ENCODE data around the gene IRF9. TPM values are rescaled to one million over a fixed set of nuclear protein-coding genes. Genes with fewer than 3 reads are reported as not detected.

Gene IRF9
- total and polyA plus RNA-seq, 2 of the 13 experiments (the other 11 are each of a cell fraction or from before 2014, with no cell fraction given) = 14.9 to 49.7 TPM

DNA sequence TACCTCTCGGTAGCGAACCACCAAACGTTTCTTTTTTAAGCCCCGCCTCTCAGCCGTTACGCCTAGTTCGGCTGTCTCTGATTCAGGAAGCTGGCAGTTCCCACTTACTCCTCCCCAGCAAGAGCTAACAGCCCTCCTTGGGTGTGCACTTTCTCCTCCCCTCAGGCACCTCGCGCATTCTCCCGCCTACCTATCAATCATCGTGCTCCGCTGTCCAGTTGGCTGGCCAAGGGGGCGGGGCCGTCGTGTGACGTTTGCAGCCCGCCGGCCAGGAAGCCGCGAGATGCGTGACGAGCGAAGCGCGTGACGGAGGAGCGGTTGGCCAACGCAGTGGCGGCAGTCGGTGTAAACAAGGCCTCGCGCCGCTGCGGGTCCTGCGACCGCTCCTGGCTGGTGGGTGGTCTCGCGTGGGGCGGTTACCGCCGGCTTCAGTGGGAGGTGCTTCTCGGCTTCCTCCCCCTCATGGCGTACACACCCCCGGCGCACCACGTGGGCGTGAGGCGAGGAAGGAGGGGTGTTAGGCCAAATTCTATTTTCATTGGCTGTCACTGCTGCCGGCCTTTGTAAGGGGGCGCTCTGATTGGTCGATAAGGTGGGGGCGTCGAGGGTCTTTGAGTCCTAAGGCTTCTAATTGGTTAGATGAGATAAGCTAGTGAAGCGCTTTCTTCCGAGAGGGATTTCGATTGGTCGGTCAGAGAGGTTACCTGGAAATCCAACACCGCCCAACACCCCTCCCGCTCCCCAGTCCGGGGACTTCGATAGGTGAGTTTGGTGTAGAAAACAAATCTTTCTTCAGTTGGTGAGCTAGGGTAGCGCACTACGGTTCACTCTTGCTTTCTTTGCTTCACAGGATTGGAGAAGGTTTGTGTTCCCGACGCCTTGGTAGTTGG, 46.3 kb upstream of the IRF9 start, which contains the start of the genes DCAF11 and NRL (continued):
- no peak for TF ChIP-seq ZNF101 (CRISPR knock-in tag; IDR thresholded peaks at IDR 0.05; ENCODE audit: borderline replicate concordance, low read depth)
- TF ChIP-seq KLF11 (CRISPR knock-in tag; IDR thresholded peaks at IDR 0.05) = peak; percentile 59; the same call in 1 of the 2 replicates
- TF ChIP-seq, protein P1, sequence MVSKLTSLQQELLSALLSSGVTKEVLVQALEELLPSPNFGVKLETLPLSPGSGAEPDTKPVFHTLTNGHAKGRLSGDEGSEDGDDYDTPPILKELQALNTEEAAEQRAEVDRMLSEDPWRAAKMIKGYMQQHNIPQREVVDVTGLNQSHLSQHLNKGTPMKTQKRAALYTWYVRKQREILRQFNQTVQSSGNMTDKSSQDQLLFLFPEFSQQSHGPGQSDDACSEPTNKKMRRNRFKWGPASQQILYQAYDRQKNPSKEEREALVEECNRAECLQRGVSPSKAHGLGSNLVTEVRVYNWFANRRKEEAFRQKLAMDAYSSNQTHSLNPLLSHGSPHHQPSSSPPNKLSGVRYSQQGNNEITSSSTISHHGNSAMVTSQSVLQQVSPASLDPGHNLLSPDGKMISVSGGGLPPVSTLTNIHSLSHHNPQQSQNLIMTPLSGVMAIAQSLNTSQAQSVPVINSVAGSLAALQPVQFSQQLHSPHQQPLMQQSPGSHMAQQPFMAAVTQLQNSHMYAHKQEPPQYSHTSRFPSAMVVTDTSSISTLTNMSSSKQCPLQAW (CRISPR knock-in tag; IDR thresholded peaks at IDR 0.05) = no peak; the same call in 1 of the 2 replicates
- TF ChIP-seq CENPT (CRISPR knock-in tag; IDR thresholded peaks at IDR 0.05; ENCODE audit: low read depth) = peak; percentile 91; the same call in 1 of the 2 replicates
- peak; percentile 89; the same call in 1 of the 2 replicates for TF ChIP-seq ZNF747 (CRISPR knock-in tag; IDR thresholded peaks at IDR 0.05; ENCODE audit: borderline replicate concordance)
- peak; percentile 95; the same call in 1 of the 2 replicates for TF ChIP-seq RFXANK (CRISPR knock-in tag; IDR thresholded peaks at IDR 0.05)
- TF ChIP-seq, protein P2, sequence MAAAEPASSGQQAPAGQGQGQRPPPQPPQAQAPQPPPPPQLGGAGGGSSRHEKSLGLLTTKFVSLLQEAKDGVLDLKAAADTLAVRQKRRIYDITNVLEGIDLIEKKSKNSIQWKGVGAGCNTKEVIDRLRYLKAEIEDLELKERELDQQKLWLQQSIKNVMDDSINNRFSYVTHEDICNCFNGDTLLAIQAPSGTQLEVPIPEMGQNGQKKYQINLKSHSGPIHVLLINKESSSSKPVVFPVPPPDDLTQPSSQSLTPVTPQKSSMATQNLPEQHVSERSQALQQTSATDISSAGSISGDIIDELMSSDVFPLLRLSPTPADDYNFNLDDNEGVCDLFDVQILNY (CRISPR knock-in tag; conservative IDR thresholded peaks at IDR 0.05) = peak; percentile 90
- TF ChIP-seq, protein P3, sequence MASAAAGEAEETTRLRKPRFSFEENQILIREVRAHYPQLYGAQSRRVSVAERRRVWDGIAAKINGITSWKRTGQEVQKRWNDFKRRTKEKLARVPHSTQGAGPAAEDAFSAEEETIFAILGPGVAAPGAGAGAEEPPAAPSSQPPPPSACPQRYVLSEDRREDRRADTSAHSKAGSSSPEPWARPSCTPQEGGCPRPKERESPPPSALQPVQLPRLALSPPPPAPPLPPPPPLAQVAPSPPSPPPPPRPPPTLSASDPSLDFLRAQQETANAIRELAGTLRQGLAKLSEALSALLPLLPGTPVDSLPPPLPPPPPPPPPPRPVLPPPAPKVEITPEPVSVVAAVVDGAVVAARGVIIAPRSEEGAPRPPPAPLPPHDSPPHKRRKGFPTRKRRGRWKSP (CRISPR knock-in tag; IDR thresholded peaks at IDR 0.05) = no peak
- TF ChIP-seq ZNF337 (CRISPR knock-in tag; IDR thresholded peaks at IDR 0.05; ENCODE audit: borderline replicate concordance, low read depth) = peak; percentile 96; the same call in 1 of the 2 replicates
- TF ChIP-seq, protein P4, sequence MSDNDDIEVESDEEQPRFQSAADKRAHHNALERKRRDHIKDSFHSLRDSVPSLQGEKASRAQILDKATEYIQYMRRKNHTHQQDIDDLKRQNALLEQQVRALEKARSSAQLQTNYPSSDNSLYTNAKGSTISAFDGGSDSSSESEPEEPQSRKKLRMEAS (IDR thresholded peaks at IDR 0.05) = no peak
- TF ChIP-seq TGIF2 (CRISPR knock-in tag; IDR thresholded peaks at IDR 0.05) = peak; percentile 85
- TF ChIP-seq FOXA3 (CRISPR knock-in tag; IDR thresholded peaks at IDR 0.05) = peak; percentile 94
- TF ChIP-seq, protein P5, sequence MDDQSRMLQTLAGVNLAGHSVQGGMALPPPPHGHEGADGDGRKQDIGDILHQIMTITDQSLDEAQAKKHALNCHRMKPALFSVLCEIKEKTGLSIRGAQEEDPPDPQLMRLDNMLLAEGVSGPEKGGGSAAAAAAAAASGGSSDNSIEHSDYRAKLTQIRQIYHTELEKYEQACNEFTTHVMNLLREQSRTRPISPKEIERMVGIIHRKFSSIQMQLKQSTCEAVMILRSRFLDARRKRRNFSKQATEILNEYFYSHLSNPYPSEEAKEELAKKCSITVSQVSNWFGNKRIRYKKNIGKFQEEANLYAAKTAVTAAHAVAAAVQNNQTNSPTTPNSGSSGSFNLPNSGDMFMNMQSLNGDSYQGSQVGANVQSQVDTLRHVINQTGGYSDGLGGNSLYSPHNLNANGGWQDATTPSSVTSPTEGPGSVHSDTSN (CRISPR knock-in tag; IDR thresholded peaks at IDR 0.05; ENCODE audit: borderline replicate concordance) = peak; percentile 86; the same call in 1 of the 2 replicates
- peak; percentile 91; the same call in 1 of the 2 replicates for TF ChIP-seq ZNF678 (CRISPR knock-in tag; IDR thresholded peaks at IDR 0.05)
- no peak for TF ChIP-seq NCOA5 (CRISPR knock-in tag; IDR thresholded peaks at IDR 0.05)
- TF ChIP-seq ARID2 (CRISPR knock-in tag; IDR thresholded peaks at IDR 0.05; ENCODE audit: borderline replicate concordance) = peak; percentile 99
- TF ChIP-seq, protein P6, sequence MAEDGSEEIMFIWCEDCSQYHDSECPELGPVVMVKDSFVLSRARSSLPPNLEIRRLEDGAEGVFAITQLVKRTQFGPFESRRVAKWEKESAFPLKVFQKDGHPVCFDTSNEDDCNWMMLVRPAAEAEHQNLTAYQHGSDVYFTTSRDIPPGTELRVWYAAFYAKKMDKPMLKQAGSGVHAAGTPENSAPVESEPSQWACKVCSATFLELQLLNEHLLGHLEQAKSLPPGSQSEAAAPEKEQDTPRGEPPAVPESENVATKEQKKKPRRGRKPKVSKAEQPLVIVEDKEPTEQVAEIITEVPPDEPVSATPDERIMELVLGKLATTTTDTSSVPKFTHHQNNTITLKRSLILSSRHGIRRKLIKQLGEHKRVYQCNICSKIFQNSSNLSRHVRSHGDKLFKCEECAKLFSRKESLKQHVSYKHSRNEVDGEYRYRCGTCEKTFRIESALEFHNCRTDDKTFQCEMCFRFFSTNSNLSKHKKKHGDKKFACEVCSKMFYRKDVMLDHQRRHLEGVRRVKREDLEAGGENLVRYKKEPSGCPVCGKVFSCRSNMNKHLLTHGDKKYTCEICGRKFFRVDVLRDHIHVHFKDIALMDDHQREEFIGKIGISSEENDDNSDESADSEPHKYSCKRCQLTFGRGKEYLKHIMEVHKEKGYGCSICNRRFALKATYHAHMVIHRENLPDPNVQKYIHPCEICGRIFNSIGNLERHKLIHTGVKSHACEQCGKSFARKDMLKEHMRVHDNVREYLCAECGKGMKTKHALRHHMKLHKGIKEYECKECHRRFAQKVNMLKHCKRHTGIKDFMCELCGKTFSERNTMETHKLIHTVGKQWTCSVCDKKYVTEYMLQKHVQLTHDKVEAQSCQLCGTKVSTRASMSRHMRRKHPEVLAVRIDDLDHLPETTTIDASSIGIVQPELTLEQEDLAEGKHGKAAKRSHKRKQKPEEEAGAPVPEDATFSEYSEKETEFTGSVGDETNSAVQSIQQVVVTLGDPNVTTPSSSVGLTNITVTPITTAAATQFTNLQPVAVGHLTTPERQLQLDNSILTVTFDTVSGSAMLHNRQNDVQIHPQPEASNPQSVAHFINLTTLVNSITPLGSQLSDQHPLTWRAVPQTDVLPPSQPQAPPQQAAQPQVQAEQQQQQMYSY (CRISPR knock-in tag; IDR thresholded peaks at IDR 0.05) = no peak
- TF ChIP-seq, protein P7, sequence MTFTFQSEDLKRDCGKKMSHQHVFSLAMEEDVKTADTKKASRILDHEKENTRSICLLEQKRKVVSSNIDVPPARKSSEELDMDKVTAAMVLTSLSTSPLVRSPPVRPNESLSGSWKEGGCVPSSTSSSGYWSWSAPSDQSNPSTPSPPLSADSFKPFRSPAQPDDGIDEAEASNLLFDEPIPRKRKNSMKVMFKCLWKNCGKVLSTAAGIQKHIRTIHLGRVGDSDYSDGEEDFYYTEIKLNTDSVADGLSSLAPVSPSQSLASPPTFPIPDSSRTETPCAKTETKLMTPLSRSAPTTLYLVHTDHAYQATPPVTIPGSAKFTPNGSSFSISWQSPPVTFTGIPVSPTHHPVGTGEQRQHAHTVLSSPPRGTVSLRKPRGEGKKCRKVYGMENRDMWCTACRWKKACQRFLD (CRISPR knock-in tag; IDR thresholded peaks at IDR 0.05; ENCODE audit: borderline replicate concordance) = peak; percentile 97; the same call in 1 of the 2 replicates

Data from HepG2 (cell line).